GM12892 (cell line): ENCODE measurements around the gene MANSC4.

Experiments used
- DNase-seq: peaks from one replicate; pipeline ENCODE4 v3.0.0; 2011; ENCODE audit not compliant: insufficient read length
- FAIRE-seq: peaks from 2 replicates; lab custom pipeline; 2011; peaks lifted over from hg19 to GRCh38; lab: Jason Lieb, UNC
- POLR2A ChIP-seq: IDR thresholded peaks from 2 replicates; pipeline ENCODE4 v1.6.1; 2011; ENCODE audit warnings: low read depth, low read length, control low read depth
- POLR2AphosphoS5 ChIP-seq: IDR thresholded peaks from 2 replicates; pipeline ENCODE4 v1.6.1; 2011; ENCODE audit warnings: low read depth, low read length, control low read depth
- TAF1 ChIP-seq: IDR thresholded peaks from 2 replicates; pipeline ENCODE4 v1.6.1; 2011; ENCODE audit warnings: low read depth, mild to moderate bottlenecking, control low read depth, low read length, borderline replicate concordance

MANSC4 gene

GRCh38 chr12:27797301-27798025 is 17.4 kb upstream of the MANSC4 start:
- no peak for TF ChIP-seq POLR2AphosphoS5
- no peak for TF ChIP-seq POLR2A
- no peak for TF ChIP-seq TAF1
- no peak for FAIRE-seq
- no peak for DNase-seq

GRCh38 chr12:27796128-27796527 is 16.1 kb upstream of the MANSC4 start:
- FAIRE-seq (no peak), DNase-seq (no peak)
- TF ChIP-seq POLR2A (no peak), POLR2AphosphoS5 (no peak), TAF1 (no peak)

- no peak for FAIRE-seq
- TF ChIP-seq TAF1: no peak
- TF ChIP-seq POLR2AphosphoS5: no peak
- no peak for TF ChIP-seq POLR2A
- no peak for DNase-seq
Measured at GRCh38 chr12:27794818-27795584, 15.0 kb upstream of the MANSC4 start.

GRCh38 chr12:27790179-27790578 is 10.1 kb upstream of the MANSC4 start:
- TF ChIP-seq TAF1: no peak
- no peak for TF ChIP-seq POLR2A
- no peak for TF ChIP-seq POLR2AphosphoS5
- DNase-seq: no peak
- FAIRE-seq: no peak

- FAIRE-seq (no peak), DNase-seq (no peak)
- no peak for TF ChIP-seq POLR2AphosphoS5
- no peak for TF ChIP-seq POLR2A
- no peak for TF ChIP-seq TAF1
Measured at GRCh38 chr12:27787559-27787958, 7.5 kb upstream of the MANSC4 start.

GRCh38 chr12:27785882-27786570 is 6.0 kb upstream of the MANSC4 start:
- TF ChIP-seq TAF1 (no peak), POLR2A (no peak), POLR2AphosphoS5 (no peak)
- FAIRE-seq (no peak), DNase-seq (no peak)

- DNase-seq (no peak), FAIRE-seq (no peak)
- no peak for TF ChIP-seq TAF1
- no peak for TF ChIP-seq POLR2AphosphoS5
- no peak for TF ChIP-seq POLR2A
Measured at GRCh38 chr12:27782481-27782880, 2.4 kb upstream of the MANSC4 start.

GRCh38 chr12:27781680-27782079 is 1.6 kb upstream of the MANSC4 start:
- TF ChIP-seq POLR2A (no peak), POLR2AphosphoS5 (no peak), TAF1 (no peak)
- no peak for DNase-seq
- FAIRE-seq: no peak

- DNase-seq: peak; percentile 38
- peak; percentile 60 for FAIRE-seq
- no peak for TF ChIP-seq TAF1
- no peak for TF ChIP-seq POLR2A
- TF ChIP-seq POLR2AphosphoS5: no peak
Measured at GRCh38 chr12:27780612-27781408, 774 bp upstream of the MANSC4 start.

GRCh38 chr12:27779416-27779919 is 568 bp downstream of the MANSC4 start:
- DNase-seq (peak; percentile 45), FAIRE-seq (peak; percentile 33)
- TF ChIP-seq POLR2A (no peak), POLR2AphosphoS5 (no peak)

- FAIRE-seq (no peak), DNase-seq (no peak)
- no peak for TF ChIP-seq POLR2AphosphoS5
Measured at GRCh38 chr12:27778206-27778605, 1.8 kb downstream of the MANSC4 start.

GRCh38 chr12:27777141-27777540 is 2.9 kb downstream of the MANSC4 start:
- DNase-seq (no peak), FAIRE-seq (no peak)
- TF ChIP-seq POLR2A (no peak), POLR2AphosphoS5 (no peak), TAF1 (no peak)
